Spleen (tissue), 7 donors: ENCODE measurements around the gene ACVR1.

Experiments
- CTCF ChIP-seq, 11 experiments: fragments of 200-600 bp in 7 of 11; fragments of 450-650 bp in 4 of 11; sonication (generic) in 4 of 11; IDR thresholded peaks in 8 of 11; conservative IDR thresholded peaks in 3 of 11; 1 replicate in 7 of 11; 2 replicates in 4 of 11; pipeline versions ENCODE4 v1.4.0 to v1.8.0; 2016 to 2021; ENCODE audit warnings: antibody characterized with exemption in 11 of 11, inconsistent platforms in 4 of 11, mild to moderate bottlenecking in 1 of 11
- POLR2A ChIP-seq, 3 donors: fragments of 450-650 bp; IDR thresholded peaks; one replicate each; pipeline ENCODE4 v1.5.1; 2017; ENCODE audit warnings: antibody characterized with exemption in 3 of 3, mild to moderate bottlenecking in 1 of 3
- POLR2AphosphoS5 ChIP-seq, 3 donors: sonication (generic); formaldehyde crosslinking; IDR thresholded peaks; one replicate each; pipeline ENCODE4 v1.5.1; 2017; ENCODE audit warnings: antibody characterized with exemption in 3 of 3
- donor health status: DM: no; HTN: no; CAD: no; lungs with moderate emphysema.
- donor health status: DM: no; HTN: no; CAD: no.
- donor health status: DM: no; HTN: no; CAD: no.

GRCh38 chr2:157780211-157780610, 95.9 kb downstream of the ACVR1 start:
- TF ChIP-seq POLR2AphosphoS5 (IDR thresholded peaks at IDR 0.05): no peak
- TF ChIP-seq CTCF (IDR thresholded peaks at IDR 0.05 in 8 of 11, conservative IDR thresholded peaks at IDR 0.05 in 3 of 11): no peak
- TF ChIP-seq POLR2A (IDR thresholded peaks at IDR 0.05): no peak
